Motor neuron (in vitro differentiated cells): ENCODE data around the gene PM20D1. TPM values are rescaled to one million over a fixed set of nuclear protein-coding genes. Genes with fewer than 3 reads are reported as not detected.
"Not testable (repeated sequence)": the region's sequence is repeated elsewhere in the genome, so short reads cannot be mapped to it uniquely, and the experiment has no call there.

ENCODE experiments used
- ATAC-seq, 8 experiments: fragments of 200-7000 bp; cut with Tn5 transposase; replicated peaks in 6 of 8; 2 replicates each; pipeline ENCODE4 v1.8.0; 2021; ENCODE audit warnings: mild to moderate bottlenecking in 8 of 8, moderate library complexity in 8 of 8
- H3K27ac ChIP-seq, 2 donors: fragments of 250-450 bp; sonication (Bioruptor Pico); 2 replicates each; pipeline ENCODE4 v1.9.0; 2021; ENCODE audit warnings: antibody characterized with exemption in 2 of 2, mild to moderate bottlenecking in 2 of 2, moderate library complexity in 1 of 2
- H3K4me1 ChIP-seq, 2 donors: fragments of 250-450 bp; sonication (Bioruptor Pico); replicated peaks in 1 of 2; 2 replicates each; pipeline ENCODE4 v1.6.1; 2021; ENCODE audit warnings: antibody characterized with exemption in 2 of 2, mild to moderate bottlenecking in 2 of 2, moderate library complexity in 1 of 2
- H3K4me3 ChIP-seq, 5 donors: fragments of 250-450 bp; sonication (Bioruptor Pico); 2 replicates each; pipeline ENCODE4 v1.9.0; 2021; ENCODE audit warnings: antibody characterized with exemption in 5 of 5, mild to moderate bottlenecking in 5 of 5, moderate library complexity in 4 of 5
- WGBS, 10 experiments: fragments of 450-650 bp; shearing (Covaris generic); methylation state at CpG; one replicate each; pipeline ENCODE4 v1.0.0; 2022; 5-methylcytosine and 5-hydroxymethylcytosine counted together
- in situ Hi-C, 9 experiments: fragments of 400-800 bp; cut with MboI; loops; one replicate each; pipeline ENCODE4 v1.15.0; 2021; ENCODE audit warnings: low sequenced_read_pairs in 9 of 9, low pct_unique_long_range_greater_than_20kb in 2 of 9; ENCODE audit not compliant: unreplicated experiment in 9 of 9
- total RNA-seq, 8 experiments: library from RNA; unstranded; fragments of 300-600 nt; gene quantifications; 2 replicates each; pipeline versions ENCODE4 v1.2.3 to v1.2.4, GENCODE V29; 2022

The PM20D1 gene
- total RNA-seq, 8 experiments from 2014 or later, result 0.05 to 1.8 (median 0.52) TPM; not detected in 1

DNA sequence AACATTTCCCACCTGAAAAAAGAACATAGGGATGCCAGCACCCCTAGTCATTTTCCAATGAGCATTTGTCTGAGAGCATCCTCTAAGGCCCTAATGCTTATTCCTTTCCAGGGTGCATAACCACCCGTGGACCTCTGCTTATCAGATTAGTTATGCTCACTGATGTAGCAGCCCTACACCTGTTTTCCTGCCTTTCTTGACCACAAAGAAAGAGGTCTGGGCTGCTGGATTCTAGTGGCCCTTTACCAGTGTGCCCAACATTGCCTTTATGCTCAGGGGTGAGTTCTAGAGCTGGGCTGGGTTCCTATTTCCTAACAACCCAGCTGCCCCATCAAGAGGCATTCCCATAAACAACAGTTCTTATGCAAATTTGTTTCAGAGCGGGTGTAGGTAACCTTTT is 20.3 kb upstream of the PM20D1 start:
- in situ Hi-C loops, result no loop called here
- Histone ChIP-seq H3K4me3 (no peak overlapping the region), H3K4me1 (no peaks in the 10 kb centered on the region), H3K27ac (no peak overlapping the region)
- no peak for ATAC-seq
- WGBS, 10 experiments, result 30 to 79% (median 54%) methylated on average over 1 to 2 of the region's 2 CpGs; no CpG with 5 or more reads in 4 of the 10 experiments

DNA sequence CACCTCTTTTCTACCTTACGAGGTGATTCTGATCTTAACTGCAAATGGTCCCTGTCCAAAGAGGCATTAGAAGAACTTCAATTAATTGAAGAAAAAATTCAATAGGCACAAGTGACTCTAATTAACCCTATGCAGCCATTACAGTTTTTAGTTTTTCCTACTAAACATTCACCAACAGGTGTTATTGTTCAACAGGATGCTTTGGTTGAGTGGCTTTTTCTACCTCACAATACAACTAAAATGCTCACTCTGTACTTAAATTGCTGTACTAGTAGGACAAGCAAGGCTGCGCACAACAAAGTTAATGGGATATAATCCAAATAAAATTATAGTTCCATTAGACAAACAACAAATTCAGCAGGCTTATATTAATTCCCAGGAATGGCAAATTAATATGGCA is 11.6 kb upstream of the PM20D1 start:
- 0 to 100% (median 90%) methylated on average over 1 to 2 of the region's 2 CpGs; no CpG with 5 or more reads in 1 of the 10 experiments for WGBS, 10 experiments
- Histone ChIP-seq H3K27ac (no peak overlapping the region), H3K4me3 (no peak overlapping the region), H3K4me1 (no peaks in the 10 kb centered on the region)
- in situ Hi-C loops, result no loop called here
- no peak for ATAC-seq

- 15 to 81% (median 50%) methylated on average over 3 to 6 of the region's 6 CpGs for WGBS, 10 experiments
- H3K4me3 ChIP-seq, result no peak overlapping the region
- in situ Hi-C loops, result no loop called here
These were observed 8.4 kb upstream of the PM20D1 start for GRCh38 chr1:205858141-205858961.

GRCh38 chr1:205857501-205857900 is 7.6 kb upstream of the PM20D1 start:
- H3K4me3 ChIP-seq, in situ Hi-C loops, ATAC-seq, H3K4me1 ChIP-seq, H3K27ac ChIP-seq: not testable (repeated sequence)
- 0 to 100% (median 50%) methylated on average over 1 to 2 of the region's 2 CpGs; no CpG with 5 or more reads in 2 of the 10 experiments for WGBS, 10 experiments

More at GRCh38 chr1:205858141-205858961, 8.4 kb upstream of the PM20D1 start:
- ATAC-seq, result no peak
- no peak overlapping the region for H3K27ac ChIP-seq
- no peaks in the 10 kb centered on the region for H3K4me1 ChIP-seq

- in situ Hi-C loops, result no loop called here
- no peak overlapping the region for H3K4me3 ChIP-seq
These were observed 6.5 kb upstream of the PM20D1 start for GRCh38 chr1:205856433-205856832.

DNA sequence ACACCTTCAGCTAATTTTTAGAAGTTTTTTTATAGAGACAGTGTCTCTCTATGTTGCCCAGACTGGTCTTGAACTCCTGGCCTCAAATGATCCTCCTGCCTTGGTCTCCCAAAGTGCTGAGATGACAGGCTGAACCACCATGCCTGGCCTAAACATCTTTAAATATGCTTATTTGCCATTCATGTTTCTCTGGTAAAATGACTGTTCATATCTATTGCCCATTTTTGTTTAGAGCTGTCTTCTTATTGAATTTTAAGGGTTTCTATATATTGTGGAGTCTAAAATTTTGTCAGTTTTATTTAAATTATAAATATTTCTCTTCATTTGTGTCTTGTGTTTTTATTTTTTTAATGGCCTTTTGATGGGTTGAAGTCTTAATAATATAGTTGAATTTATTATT is 3.0 kb upstream of the PM20D1 start:
- Histone ChIP-seq H3K27ac (no peak overlapping the region), H3K4me3 (no peak overlapping the region), H3K4me1 (peaks cover 0 to 4% of the 10 kb centered on the region in 2 donors)
- ATAC-seq, result no peak
- in situ Hi-C loops, result no loop called here

More at GRCh38 chr1:205856433-205856832, 6.5 kb upstream of the PM20D1 start:
- no peak for ATAC-seq
- no peaks in the 10 kb centered on the region for H3K4me1 ChIP-seq
- no peak overlapping the region for H3K27ac ChIP-seq

DNA sequence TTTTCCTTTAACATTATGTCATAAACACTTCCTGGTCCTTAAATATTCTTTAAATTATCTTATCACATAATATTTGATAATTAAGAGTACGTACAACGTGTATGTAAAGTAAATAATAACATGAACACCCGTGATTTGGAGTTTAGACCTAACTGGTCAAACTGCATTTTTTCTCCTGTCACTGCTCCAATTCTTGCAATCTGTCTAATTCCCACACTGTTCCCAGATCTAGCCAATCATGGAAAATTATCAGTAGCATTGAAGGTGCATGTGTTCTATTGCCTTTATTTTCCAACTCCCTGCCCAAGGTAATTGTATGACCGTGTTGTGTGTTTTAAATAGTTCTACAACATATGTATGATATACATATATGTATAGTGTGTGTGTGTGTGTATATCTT is 2.1 kb upstream of the PM20D1 start:
- no peak overlapping the region for H3K27ac ChIP-seq
- H3K4me1 ChIP-seq, result peaks cover 0 to 4% of the 10 kb centered on the region in 2 donors
- no peak for ATAC-seq
- in situ Hi-C loops, result no loop called here
- H3K4me3 ChIP-seq, result no peak overlapping the region
- WGBS, 10 experiments, result 20 to 93% (median 76%) methylated on average over 2 to 4 of the region's 4 CpGs; no CpG with 5 or more reads in 1 of the 10 experiments

DNA sequence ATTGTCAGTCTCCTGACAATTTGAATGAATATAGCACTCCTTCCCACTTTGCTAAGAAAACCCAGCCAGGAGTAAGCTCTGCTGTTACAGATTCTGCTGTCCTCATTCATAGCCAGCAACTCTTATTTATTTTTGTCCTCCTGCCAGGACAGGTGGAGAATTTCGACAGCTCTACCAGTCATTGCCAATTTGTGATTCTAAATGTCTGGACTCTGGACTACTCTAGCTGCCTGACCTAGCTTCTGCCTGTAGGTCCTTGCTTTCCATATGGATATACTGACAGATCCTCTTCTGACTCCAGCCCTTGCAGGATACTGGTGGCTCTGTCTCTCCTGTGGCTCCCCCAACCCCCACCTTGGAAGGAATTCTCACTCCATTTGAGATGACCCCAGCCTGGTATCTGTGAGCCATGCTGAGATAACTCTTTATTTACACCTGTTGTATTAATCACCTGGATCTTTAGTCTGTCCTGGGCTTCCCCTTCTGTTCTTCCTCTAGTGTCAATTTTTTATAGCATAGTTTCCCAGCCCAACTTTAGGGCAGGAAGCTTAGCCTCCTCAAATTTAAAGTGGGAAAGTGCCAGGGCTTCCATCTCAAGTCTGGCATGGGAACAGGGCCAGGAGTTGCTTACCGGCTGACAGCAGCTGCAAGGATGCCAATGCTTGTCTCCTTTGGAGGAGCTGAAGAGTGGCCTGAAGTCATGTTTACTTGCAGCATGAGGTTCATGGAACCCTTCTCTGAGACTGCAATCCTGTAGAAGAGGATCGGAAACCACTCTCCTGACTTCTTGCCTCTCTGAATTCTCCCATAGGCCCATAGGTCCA is 6.7 kb downstream of the PM20D1 start:
- no peaks in the 10 kb centered on the region for H3K4me1 ChIP-seq
- H3K27ac ChIP-seq, result no peak overlapping the region
- no peak for ATAC-seq
- WGBS, 10 experiments, result 0 to 100% (median 69%) methylated on average over 1 to 3 of the region's 3 CpGs; no CpG with 5 or more reads in 3 of the 10 experiments
- H3K4me3 ChIP-seq, result no peak overlapping the region
- in situ Hi-C loops, result no loop called here

- no peak for ATAC-seq
- Histone ChIP-seq H3K4me3 (no peak overlapping the region), H3K27ac (no peak overlapping the region), H3K4me1 (no peaks in the 10 kb centered on the region)
- WGBS, 10 experiments, result 67 to 90% (median 78%) methylated on average over 1 to 2 of the region's 2 CpGs; no CpG with 5 or more reads in 4 of the 10 experiments
- in situ Hi-C loops, result no loop called here
These were observed 7.7 kb downstream of the PM20D1 start for GRCh38 chr1:205842229-205842628.

- ATAC-seq, result peak in 2 of 8 experiments; percentile 36 to 40
- in situ Hi-C loops, result no loop called here
- no peak overlapping the region for H3K27ac ChIP-seq
- H3K4me3 ChIP-seq, result no peak overlapping the region
- WGBS, 10 experiments, result 33 to 93% (median 63%) methylated on average over 2 to 4 of the region's 4 CpGs; no CpG with 5 or more reads in 4 of the 10 experiments
- no peaks in the 10 kb centered on the region for H3K4me1 ChIP-seq
These were observed 9.6 kb downstream of the PM20D1 start for GRCh38 chr1:205840146-205840923.

GRCh38 chr1:205837382-205837970 is 12.5 kb downstream of the PM20D1 start:
- Histone ChIP-seq H3K4me1 (peaks cover 5 to 7% of the 10 kb centered on the region in 2 donors), H3K27ac (no peak overlapping the region), H3K4me3 (no peak overlapping the region)
- in situ Hi-C loops, result no loop called here
- ATAC-seq, result peak in 3 of 8 experiments; percentile 81 to 90 (median 85)
- WGBS, 10 experiments, result 0 to 93% (median 83%) methylated on average over 1 to 7 of the region's 7 CpGs; no CpG with 5 or more reads in 1 of the 10 experiments

GRCh38 chr1:205834751-205835150 is 15.2 kb downstream of the PM20D1 start:
- Histone ChIP-seq H3K4me1 (peaks cover 8% of the 10 kb centered on the region in 2 donors), H3K27ac (no peak overlapping the region), H3K4me3 (no peak overlapping the region)
- ATAC-seq, result peak in 3 of 8 experiments; percentile 34 to 78 (median 48)
- 60 to 100% (median 78%) methylated on average over 1 to 4 of the region's 4 CpGs for WGBS, 10 experiments
- in situ Hi-C loops, result no loop called here
